GM19043 (cell line): Measurements from ENCODE around the gene FAN1.
"Not testable (repeated sequence)": the region's sequence is repeated elsewhere in the genome, so short reads cannot be mapped to it uniquely, and the experiment has no call there.

Experiments
- ATAC-seq: cut with Tn5 transposase; IDR thresholded peaks from one replicate; pipeline ENCODE4 v1.9.1; 2021; ENCODE audit warnings: low read depth; ENCODE audit not compliant: unreplicated experiment

The FAN1 gene

GRCh38 chr15:30903497-30904187 lies at the start of gene FAN1:
FAN1 (plus strand) TSS chr15:30903915; CDS start chr15:30904664, 749 bp downstream.
- ATAC-seq = peak; percentile 89

GRCh38 chr15:30859091-30859874 lies 44.4 kb upstream of the FAN1 start:
- ATAC-seq = no peak

DNA sequence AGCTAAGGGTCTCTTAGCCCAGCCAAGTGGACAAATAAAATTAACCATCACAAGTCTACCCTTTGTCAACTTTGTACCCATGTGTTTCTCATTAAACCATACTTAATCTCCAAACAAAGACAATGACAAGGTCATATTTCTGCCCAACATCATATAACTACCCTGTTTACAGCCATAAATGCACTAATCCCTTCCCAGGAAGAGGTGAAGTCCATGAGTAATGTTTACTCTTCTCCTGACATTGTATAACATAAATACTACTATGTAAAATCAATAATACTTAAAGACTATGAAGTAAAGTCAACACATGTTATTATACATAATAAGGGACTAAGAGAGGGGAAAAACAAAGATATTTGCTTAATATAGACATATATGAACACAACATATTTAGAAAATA lies 38.5 kb upstream of the FAN1 start:
- ATAC-seq = no peak

- no peak for ATAC-seq
These were observed 33.0 kb upstream of the FAN1 start for GRCh38 chr15:30870681-30871080.

GRCh38 chr15:30872341-30872748 lies 31.4 kb upstream of the FAN1 start:
- no peak for ATAC-seq

GRCh38 chr15:30877070-30877469 lies 26.6 kb upstream of the FAN1 start:
- no peak for ATAC-seq

GRCh38 chr15:30878515-30878914 lies 25.2 kb upstream of the FAN1 start:
- no peak for ATAC-seq

- no peak for ATAC-seq
These were observed 20.8 kb upstream of the FAN1 start for GRCh38 chr15:30882849-30883433.

DNA sequence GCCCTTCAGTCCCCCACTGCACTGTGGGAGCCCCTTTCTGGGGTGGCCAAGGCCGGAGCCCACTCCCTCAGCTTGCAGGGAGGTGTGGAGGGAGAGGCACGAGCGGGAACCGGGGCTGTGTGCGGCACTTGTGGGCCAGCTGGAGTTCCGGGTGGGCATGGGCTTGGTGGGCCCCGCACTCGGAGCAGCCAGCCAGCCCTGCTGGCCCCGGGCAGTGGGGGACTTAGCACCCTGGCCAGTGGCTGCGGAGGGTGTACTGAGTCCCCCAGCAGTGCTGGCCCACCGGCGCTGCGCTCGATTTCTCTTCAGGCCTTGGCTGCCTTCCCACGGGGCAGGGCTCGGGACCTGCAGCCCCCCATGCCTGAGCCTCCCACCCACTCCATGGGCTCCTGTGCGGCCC lies 20.0 kb upstream of the FAN1 start:
- not testable (repeated sequence) for ATAC-seq

GRCh38 chr15:30885814-30886213 lies 17.9 kb upstream of the FAN1 start:
- ATAC-seq = no peak

DNA sequence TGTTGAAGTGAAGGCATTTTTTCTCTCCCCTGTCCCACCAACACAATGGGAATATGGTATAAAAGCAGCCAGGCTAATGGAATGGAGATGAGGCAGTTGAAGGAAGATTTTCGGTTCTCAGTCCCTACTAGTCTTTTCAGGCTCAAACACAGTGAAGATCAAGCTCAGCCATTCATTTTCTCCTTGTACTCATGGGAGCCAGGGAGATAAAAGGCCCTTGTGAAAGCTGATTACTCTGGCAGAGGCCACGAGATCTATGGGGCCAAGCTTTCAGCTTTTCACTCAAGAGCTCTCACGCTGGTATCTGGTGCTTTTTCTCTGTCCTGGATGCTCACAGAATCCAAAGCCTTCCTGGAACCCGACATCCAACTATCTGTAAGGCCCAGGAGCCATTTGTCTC lies 14.5 kb upstream of the FAN1 start:
- ATAC-seq = no peak

DNA sequence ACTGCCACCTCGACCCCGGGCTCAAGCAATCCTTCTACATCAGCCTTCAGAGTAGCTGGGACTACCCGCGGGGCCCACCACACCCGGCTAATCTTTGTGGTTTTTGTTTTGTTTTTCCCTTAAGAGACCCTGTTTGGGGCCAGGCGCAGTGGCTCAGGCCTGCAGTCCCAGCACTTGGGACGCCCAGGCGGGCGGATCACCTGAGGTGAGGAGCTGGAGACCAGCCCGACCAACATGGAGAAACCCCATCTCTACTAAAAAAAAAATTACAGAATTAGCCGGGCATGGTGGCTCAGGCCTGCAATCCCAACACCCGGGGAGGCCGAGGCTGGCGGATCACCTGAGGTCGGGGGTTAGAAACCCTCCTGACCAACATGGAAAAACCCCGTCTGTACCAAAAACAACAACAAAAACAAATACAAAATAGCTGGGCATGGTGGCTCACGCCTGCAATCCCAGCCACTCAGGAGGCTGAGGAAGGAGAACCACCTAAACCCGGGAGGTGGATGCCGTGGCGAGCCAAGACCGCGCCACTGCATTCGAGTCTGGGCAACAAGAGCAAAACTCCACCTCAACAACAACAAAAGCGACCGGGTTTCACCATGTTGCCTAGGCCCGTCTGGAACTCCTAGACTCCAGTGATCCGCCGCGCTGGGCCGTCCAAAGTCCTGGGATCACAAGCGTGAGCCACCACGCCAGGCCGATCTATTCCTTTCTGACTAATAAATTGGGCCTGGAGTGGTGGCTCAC lies 8.1 kb upstream of the FAN1 start:
- ATAC-seq = no peak

GRCh38 chr15:30896211-30896606 lies 7.5 kb upstream of the FAN1 start:
- ATAC-seq = no peak

DNA sequence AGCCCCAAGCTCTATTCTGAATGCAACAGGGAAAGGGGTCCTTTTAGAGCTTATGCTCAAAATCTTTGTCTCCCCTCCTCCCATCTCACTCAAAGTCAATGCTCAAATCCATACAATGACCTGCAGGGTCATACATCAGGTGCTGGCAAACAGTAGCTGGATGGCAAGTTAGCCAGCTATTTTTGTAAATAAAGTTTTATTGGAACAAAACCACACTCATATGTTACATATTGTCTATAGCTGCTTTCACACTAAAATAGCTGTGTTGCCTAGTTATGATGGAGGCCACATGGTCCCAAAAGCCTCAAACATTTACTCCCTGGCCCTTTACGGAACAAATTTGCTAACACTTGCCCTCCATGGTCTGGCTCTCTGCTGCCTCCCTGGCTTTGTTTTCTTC lies 1.8 kb upstream of the FAN1 start:
- no peak for ATAC-seq

DNA sequence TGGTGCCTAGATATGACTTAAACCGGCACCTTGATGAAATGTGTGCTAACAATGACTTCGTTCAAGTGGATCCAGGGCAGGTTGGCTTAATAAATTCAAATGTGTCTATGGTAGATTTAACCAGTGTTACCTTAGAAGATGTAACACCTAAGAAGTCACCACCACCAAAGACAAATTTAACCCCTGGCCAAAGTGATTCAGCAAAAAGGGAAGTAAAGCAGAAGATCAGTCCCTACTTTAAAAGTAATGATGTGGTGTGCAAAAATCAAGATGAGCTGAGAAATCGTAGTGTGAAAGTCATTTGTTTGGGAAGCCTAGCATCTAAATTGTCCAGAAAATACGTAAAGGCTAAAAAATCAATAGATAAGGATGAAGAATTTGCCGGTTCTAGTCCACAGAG lies 1.1 kb downstream of the FAN1 start:
- ATAC-seq = no peak

GRCh38 chr15:30905821-30906220 lies 2.1 kb downstream of the FAN1 start:
- no peak for ATAC-seq

- ATAC-seq = no peak
These were observed 2.7 kb downstream of the FAN1 start for GRCh38 chr15:30906366-30906765.

GRCh38 chr15:30913761-30914160 lies 10.0 kb downstream of the FAN1 start:
- no peak for ATAC-seq

GRCh38 chr15:30917013-30917412 lies 13.3 kb downstream of the FAN1 start:
- no peak for ATAC-seq

DNA sequence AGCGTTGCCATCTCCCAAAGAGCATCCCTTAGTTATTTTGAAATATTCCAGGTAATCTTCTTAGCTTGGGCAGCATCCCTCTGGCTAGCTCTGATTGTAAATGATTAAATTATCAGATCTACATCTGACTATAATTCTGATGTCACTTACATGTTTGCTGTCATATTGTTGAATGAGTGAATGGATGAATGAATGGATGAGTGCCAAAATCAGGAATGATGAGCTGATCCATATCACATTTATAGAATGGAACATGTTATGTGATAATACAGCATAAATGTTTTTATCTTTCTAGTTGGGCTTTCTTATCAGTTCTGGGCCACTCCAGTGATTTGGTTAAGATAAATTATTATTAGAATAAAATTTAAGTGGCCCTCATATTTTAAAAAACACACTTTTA lies 14.0 kb downstream of the FAN1 start:
- ATAC-seq = no peak

- ATAC-seq = no peak
These were observed 14.7 kb downstream of the FAN1 start for GRCh38 chr15:30918366-30918765.
